HG03460 (cell line): Measurements from ENCODE around the gene ANKRD49.

Experiments
- ATAC-seq: cut with Tn5 transposase; IDR thresholded peaks from one replicate; pipeline ENCODE4 v1.9.1; 2021; ENCODE audit not compliant: unreplicated experiment

Gene ANKRD49, protein sequence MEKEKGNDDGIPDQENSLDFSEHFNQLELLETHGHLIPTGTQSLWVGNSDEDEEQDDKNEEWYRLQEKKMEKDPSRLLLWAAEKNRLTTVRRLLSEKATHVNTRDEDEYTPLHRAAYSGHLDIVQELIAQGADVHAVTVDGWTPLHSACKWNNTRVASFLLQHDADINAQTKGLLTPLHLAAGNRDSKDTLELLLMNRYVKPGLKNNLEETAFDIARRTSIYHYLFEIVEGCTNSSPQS

DNA sequence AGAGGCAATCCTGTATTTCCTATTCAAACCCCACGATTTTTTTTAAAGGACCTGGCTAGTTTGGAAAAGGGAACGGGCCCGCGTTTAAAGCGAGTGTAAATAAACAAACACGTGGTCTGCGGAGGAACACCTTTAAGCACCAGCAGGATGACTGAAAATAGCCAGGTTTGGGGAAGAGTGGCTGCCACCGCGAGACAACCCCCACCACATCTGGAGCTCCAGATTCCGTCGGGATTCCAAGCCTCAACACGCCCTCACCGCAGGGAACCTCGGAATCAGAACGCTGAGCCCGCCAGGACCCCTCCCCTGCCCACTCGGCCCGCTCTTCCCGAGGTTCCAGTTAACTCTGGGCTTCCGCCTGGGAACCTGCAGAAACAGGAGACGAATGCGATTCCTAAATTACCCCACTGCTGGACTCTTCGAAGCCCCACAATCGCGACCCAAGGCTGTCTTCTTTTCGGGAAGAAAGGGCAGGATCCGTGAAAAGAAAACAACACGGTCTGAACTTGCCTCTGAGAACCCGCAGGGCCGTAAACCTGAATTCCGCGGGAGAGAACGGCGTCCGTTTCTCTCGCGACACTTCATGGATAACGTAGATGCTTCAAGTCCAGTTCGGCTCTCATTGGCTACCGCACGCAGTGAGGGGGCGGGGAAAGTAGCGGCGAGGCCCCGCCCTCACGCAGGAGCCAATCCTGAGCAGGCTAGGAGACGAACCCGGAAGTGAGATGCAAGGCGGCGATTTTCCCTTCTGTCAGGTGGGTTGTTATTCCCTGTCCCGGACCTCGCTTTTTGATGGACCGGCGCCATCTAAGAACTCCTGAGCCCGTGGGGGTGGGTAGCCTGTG is at the start of gene ANKRD49, which contains the start of gene MRE11:
Gene ANKRD49 (plus strand): TSS at position 704 of the 845 bp plus-strand sequence. CDS start 2,710 bp downstream, outside the sequence.
Gene MRE11 (minus strand): TSS at position 564 of the 845 bp plus-strand sequence. CDS start 1,043 bp downstream, outside the sequence.
- peak; percentile 99 for ATAC-seq

DNA sequence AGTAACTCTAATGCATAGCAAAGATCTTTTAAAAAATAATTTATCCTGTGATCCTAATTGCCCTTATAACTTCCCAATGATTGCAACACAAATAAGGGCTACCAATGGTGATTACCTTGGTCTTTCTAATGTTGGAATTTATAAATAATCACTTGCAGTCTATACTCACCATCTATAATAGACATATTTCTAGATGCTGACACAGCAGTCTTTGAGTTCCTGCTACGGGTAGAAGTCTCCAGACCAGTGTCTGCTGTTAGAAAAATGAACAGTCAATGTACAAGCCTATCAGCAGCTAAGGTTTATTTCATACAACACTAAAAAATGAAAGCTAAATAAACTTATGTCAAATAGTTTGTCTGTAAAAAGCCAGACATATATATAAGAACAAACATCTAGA is 48.1 kb upstream of the ANKRD49 start:
- no peak for ATAC-seq

DNA sequence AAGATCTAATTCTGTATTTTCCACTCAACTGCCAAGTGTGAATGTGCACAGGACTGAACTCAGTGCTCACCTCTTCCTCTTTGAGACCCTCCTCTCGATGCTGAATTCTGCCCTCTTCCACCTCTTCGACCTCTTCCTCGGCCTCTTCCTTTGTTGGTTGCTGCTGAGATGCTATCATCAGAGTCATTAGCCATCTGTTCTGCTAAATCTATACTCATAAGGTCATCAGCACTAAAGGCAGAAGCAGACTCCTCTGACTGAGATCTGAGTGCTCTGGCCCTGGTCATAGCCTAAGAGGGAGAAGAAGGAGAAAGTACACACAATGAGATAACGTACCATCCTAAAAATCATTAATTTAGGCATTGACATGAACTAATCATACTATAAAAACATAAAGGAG is 46.6 kb upstream of the ANKRD49 start:
- ATAC-seq, result no peak

DNA sequence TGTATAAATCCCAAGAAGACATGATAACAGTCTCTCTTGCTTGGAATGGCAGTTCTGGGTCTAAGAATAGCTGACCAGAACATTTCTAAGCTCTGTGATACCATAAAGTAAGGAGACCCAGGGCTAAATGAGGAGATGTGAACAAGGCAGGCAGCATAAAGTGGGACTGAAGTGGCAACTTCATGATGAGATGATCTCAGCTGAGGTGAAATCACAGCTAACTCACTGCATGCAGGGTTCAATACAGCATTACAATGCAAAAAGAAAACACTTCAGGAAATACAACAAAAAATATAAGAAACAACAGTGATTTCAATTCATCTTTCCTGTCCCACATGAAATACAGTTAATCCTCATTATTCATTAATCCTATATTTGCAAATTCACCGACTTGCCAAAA is 44.8 kb upstream of the ANKRD49 start:
- no peak for ATAC-seq

DNA sequence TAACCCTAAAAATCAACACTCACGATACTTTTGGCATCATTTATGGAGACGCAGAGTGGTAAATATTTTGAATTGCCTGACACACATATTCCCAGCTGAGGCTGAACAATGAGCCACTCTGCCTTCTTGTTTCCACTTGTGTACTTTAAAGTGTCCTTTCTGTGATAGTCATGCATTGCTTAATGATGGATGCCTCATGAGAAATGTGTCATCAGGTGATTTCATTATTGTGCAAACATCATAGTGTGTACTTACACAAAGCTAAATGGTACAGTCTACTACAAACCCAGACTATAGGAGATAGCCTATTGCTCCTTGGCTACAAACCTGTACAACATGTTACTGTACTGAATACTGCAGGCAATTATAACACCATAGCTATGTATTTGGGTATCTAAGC is 44.3 kb upstream of the ANKRD49 start:
- no peak for ATAC-seq

DNA sequence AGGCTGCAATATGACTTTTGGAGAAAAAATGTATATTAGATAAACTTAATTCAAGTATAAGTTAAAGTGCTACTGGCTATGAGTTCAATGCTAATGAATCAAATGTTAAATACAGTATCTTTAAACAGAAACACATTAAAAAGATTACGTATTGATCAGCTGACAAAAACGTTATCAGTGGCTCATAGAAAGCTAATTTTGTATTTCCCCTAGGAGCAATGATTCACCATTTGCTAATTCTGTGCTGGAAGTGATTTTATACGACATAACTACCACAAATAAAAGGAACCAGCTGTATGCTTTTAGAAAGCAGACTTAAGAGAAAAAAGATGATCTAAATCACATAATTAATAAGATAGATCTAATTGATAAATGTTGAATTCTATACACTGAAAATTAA is 43.7 kb upstream of the ANKRD49 start:
- no peak for ATAC-seq

DNA sequence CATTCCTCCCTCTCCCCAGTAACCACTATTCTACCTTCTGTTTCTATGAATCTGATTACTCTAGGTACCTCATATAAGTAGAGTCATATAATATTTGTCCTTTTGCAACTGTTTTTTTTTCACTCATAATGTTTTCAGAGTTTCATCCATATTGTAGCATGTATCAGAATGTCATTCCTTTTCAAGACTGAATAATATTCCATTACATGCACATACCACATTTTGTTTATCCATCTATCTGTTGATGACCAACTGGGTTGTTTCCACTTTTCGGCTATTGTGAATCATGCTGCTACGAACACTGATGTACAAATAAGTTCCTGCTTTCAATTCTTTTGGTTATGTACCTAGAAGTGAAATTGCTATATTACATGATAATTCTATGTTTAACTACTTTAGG is 40.8 kb upstream of the ANKRD49 start:
- no peak for ATAC-seq

DNA sequence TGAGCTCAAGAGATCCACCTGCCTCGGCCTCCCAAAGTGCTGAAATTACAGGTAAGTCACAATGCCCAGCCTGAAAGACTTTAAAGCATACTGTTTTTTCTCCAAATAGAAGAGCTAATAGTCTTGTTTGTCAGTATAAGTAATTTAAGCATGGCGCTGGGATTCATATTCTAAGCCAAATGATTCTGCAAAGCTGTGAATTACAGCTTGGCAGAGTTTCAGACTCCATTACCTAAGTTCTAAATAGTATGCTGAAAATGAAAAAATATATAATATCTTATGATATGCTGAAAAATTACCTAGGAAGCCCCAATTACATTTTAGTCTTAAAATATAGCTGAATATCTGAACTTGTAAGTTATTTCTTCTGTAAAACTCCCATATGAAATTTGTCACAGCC is 39.5 kb upstream of the ANKRD49 start:
- no peak for ATAC-seq

DNA sequence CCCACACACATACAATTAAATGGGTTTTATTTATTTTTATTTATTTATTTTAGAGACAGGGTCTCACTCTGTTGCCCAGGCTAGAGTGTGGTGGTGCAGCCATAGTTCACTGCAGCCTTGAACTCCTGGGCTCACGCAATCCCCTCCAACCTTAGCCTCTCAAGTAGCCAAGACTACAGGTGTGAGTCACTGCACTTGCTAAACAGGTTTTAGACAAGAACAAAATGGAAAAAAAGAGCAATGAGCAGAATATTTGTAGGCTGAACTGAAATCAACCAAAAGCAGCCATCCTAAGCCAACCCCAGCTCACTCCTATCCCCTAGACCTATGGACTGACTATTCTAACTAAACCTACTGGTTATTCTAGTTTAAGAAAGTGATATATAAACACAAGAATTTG is 37.9 kb upstream of the ANKRD49 start:
- no peak for ATAC-seq

DNA sequence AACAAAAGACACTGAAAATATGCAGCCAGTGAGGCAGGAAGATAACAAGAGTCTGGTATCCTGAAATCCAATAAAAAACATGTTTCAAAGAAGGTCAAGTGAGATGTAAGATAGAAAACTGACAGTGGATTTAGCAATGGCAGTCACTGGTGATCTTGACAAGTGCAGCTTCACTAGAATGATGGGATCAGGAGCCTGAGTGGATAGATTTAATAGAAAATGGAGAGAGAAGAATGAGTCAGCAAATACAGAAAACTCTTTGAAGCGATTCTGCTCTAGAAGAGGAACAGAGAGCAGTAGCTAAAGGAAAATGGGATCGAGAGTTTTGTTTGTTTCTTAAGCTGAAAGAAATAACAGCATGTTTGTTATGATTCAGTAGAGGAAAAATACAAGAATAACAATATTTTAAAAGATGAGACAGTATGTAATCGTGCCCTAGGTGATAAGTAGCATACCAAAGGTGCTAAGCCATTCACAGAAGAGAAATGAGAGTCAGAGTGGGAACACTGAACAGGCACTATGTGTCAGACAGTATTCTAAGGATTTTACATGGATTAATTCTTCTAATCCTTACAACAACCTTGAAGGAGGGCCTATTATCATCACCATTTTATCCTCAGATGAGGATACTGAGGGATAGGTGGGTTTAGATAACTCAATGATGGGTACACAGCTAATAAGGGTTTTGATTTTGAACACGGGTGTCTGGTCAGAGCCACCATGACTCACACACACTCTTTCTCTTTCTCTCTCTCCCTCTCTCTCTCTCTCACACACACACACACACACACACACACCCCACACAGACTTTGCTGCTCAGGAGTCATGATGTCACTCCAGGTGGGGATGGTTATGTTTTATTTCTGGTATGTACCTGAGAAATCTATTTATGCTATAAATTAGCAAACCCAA is 36.4 kb upstream of the ANKRD49 start:
- no peak for ATAC-seq

DNA sequence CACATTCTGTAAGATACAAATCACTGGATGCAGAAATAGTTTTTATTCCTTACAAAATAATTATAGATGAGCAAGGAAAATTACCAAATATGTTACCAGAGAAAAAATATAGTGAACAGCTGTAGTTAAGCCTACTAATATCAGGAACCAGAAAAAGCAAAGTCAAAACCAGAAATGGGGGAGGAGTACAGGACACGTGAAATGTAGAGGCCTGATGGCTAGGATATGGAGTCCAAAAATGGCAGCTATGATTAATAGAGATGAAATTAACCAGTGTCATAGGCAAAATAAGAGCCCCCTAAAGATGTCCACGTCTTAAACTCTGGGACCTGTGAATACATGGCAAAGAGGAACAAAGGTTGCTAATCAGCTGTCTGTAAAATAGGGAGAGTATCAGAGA is 34.2 kb upstream of the ANKRD49 start:
- ATAC-seq, result no peak

DNA sequence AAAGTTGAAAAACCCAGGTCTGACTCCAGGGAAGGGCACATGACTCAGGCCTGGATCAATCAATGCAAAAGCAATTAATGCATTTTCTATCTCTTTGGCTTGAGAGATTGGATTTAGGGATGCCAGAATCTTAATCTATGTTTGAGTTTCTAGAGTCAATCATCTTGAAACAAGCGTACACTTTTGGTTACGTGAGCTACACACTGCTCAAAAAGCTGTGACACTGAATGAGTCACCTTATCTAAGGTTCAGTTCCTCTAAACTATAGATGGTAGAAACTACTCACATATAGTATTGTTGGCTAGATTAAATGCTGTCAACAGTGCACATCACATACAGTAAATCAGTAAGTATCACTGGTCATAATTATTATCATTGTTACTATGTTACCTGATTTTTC is 24.4 kb upstream of the ANKRD49 start:
- peak; percentile 88 for ATAC-seq

DNA sequence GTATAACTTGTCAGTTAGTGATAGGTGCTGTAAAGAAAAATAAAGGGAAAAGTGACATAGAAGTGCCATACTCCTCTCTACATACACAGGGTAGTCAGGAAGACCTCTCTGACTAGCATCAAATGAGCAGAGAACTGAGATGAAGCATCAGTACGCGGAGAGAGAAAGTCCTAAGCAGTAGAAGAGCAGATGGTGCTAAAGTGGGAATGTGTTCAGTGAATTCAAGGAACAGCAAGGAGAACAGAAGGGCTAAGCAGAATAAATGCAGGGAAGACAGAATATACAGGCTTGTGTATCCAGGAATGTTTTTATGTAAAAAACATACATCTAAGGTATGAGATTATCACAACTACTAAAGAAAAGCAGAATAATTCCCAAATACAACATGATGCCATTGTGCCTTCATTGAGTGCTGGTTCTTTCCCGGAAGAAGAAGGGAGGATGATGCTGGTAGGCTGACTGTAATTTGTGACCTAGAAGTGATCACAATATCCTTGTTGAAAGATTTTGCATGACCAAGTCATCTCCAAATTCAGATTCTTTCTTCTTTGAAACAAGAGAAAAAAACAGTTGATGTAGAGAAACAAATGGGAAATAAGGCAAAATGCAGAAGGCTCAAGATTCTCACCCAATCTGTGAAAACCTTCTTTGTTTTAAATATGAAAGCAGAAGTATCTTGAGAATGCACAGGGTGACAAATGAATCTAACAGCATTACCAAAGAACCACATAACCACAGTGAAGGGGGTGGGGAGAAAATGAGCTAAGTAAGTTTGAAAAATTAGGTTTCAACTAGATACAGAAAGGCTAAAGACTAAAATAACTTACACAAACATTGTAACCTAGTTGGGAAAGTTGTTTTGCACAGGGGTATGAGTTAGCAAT is 20.6 kb upstream of the ANKRD49 start:
- ATAC-seq, result peak; percentile 78

DNA sequence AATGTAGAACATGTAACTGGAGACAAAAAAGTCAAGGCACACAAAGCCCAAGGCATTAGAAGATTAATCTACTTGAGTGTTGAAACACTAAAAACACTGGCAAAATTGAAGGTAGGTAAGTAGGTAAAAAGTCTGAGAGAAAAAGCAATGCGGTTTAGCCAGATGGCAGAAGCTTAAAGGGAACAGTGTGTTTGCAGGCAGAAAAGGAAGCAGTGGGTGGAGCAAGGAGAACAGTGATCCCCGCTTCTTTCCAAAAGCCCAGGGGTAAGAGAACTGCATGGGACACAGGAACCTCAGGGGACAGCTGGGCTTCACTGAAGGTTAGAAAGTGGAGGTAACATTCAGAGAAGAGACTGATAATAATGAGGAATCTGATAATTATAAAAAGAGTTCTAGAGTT is 16.2 kb upstream of the ANKRD49 start:
- no peak for ATAC-seq

DNA sequence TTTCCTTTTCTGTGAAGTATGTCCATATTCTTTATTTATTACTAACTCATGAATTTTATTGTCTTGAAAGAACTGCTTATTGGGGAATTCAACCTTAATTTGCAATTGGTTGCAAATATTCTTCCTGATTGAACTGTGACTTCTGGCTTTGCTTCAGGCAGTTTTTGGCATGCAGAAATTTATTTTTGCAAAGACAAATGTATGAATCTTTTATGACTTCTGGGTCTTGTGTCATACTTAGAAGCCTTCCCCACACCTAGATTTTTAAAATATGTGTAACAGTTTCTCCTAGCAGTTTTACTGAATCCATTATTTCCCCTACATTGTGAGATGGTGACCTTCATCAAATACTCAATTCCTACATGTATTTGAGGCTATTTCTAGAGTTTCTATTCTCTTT is 12.4 kb upstream of the ANKRD49 start:
- ATAC-seq, result no peak

DNA sequence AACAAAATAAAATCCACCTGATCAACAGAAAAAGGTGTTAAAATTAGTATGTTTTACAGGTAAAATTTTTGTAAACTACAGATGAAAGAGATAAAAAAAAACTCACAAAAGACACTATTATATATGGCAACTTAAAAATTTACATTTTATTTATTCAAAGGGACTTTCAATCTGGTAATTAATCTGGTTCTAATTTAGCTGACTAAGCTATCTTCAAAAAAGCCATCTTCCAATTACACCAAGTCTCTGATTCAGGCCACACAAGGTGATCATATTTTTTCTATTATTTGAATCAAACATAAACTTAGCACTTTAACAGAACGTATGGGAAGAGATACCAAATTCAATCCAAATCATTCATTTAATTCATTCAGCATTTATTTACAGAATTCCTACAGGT is 7.7 kb upstream of the ANKRD49 start:
- no peak for ATAC-seq

DNA sequence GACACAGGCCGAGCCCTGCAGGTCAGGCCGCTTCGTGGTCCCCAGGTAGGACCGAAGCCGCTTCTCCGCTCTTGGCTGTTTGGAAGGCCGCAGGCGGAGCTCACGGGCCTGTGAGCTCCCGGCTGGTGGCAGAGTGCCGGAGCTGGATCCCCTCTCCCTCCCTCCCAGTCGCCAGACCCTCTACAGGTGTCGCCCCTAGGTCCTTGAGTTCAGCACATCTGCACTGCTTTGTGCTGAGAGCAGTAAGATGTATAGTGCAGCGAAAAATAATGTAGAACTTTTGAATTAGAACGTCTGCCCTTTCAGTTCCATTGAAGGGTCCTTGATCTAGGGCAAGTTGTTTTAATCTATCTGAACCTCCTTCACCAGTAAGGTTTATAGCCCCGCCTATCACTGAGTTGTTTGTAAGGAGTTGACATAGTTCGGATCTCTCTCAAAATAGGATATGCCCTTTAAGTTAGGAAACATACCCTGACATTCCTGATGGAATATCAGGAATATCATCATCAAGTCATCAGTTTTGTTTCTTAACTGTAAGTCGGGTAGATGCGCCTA is 419 bp downstream of the ANKRD49 start:
- peak; percentile 51 for ATAC-seq

DNA sequence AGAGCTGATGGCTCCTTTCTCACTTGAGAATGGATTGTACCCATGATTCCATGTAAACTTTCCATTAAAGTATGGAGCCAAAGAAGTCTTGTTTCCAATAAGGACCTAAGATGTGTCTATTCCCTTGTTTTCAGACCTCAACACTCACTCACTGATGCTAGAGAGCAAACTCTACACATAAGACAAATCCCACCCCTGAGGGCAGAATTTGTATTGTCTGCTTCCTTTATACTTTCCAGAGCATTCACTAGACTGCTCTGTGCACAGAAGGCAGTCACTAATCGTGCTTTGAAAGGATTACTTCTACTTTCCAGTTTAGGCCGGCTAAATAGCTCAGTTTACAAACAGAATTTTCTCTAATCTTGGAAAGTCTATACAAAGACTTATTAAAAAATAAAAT is 6.4 kb downstream of the ANKRD49 start:
- ATAC-seq, result no peak

DNA sequence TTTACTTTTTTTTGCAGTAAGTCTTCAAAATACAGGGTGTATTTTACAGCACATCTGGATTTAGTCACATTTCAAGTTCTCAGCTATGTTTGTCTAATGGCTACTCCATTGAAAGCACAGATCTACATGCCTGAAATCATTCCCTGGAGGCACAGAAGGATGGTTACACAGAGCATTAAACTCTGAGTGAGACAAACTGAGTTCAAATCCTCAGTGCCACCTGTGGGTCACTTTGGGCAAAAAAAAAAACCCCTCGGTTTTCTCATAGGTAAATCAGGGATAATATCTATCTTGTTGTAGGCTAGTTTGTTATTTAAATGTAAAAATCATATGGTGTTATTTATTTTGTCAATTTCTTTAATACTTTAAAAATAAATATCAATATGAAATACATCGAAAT is 7.7 kb downstream of the ANKRD49 start:
- no peak for ATAC-seq

DNA sequence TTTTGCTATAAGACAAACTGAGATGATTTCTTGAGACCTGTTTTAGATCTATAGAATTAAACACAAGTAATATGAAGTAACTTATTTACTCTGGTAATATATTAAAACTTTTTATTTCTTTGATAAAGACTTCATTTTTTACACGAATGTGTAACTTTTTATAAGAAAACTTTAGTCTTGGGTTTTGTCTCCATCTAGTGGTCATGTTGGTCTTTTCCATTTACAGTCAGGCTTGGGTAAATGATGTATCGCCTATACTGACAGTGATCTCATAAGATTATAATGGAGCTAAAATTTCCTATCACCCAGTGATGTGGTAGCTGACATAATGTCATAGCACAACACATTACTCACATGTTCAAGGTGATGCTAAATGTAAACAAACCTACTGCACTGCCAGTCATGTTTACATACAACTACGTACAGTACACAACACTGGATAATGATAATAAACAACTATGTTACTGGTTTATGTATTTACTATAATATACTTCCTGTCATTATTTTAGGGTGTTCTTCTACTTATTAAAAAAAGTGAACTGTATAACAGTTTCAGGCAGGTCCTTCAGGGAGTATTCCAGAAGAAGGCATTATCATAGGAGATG is 11.0 kb downstream of the ANKRD49 start:
- ATAC-seq, result no peak
